Stimulated activated naive CD8-positive, alpha-beta T cell treated with anti-CD3 and anti-CD28 coated beads, Interleukin-15, Interleukin-2, amounts not matched to agents 100 ng/mL and 50 ng/mL, for 24 hours (primary cell): ENCODE results near the gene OR10J1.
"Not testable (repeated sequence)": the region's sequence is repeated elsewhere in the genome, so short reads cannot be mapped to it uniquely, and the experiment has no call there.

ENCODE experiments used
- H3K27ac Mint-ChIP-seq: one replicate; pipeline ENCODE4 v1.8.0; 2021; ENCODE audit warnings: mild to moderate bottlenecking, mixed read lengths
- H3K27me3 Mint-ChIP-seq: one replicate; pipeline ENCODE4 v1.8.0; 2021; ENCODE audit warnings: mixed read lengths
- H3K36me3 Mint-ChIP-seq: one replicate; pipeline ENCODE4 v1.8.0; 2021; ENCODE audit warnings: low read depth, mixed read lengths
- H3K4me1 Mint-ChIP-seq: one replicate; pipeline ENCODE4 v1.8.0; 2021; ENCODE audit warnings: low read depth, mixed read lengths
- H3K4me3 Mint-ChIP-seq: one replicate; pipeline ENCODE4 v1.8.0; 2021; ENCODE audit warnings: mild to moderate bottlenecking, mixed read lengths
- H3K9me3 Mint-ChIP-seq: one replicate; pipeline ENCODE4 v1.8.0; 2021; ENCODE audit warnings: mixed read lengths

Gene OR10J1, protein sequence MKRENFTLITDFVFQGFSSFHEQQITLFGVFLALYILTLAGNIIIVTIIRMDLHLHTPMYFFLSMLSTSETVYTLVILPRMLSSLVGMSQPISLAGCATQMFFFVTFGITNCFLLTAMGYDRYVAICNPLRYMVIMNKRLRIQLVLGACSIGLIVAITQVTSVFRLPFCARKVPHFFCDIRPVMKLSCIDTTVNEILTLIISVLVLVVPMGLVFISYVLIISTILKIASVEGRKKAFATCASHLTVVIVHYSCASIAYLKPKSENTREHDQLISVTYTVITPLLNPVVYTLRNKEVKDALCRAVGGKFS

DNA sequence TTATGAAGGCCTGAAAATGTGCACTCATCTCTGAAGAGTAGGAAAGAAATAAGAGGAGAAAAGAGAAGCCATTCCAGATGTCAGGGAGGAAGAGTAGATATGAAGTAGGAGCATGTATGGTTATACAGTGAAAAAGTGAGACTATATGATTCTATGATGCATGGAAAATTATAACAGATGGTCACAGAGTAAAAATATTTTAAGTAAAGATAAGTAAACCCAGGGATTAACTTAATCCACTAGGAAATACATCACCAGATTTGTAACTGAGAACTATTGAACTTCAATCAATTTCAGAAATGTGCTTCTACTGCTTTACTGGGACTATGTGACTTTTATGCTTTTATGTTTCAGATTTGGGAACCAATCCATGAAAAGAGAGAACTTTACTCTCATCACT, at the start of gene OR10J1:
TSS of gene OR10J1 (plus strand) at position 301 of the 400 bp plus-strand sequence. CDS start at position 371, 70 bp downstream.
- Mint-ChIP-seq H3K27me3 (peaks cover 19% of the 10 kb centered on the region), H3K4me3 (no peak within 1 kb of the TSS), H3K27ac (no peak within 1 kb of the TSS), H3K4me1 (no peaks in the 10 kb centered on the region), H3K36me3 (no peaks in the 10 kb centered on the region), H3K9me3 (no peaks in the 10 kb centered on the region)

DNA sequence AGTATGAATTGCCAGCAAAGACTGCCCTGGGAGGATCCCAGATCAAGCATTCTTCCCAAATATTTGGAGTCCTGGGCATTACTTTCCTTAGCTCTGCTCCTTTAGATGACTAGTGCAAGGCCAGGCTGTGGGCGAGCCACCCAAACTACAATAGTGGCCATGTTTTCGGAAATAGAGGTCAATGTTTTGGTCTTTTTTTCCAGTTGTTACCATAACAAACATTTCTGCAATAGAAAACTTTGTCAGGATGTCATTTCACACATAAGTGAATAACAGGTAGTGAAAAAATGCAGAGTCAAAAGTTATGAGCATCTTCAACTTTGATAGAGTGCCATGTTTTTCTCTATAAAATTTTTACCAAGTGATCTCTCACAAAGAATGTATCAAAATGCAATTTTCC, 32.7 kb upstream of the OR10J1 start:
- Mint-ChIP-seq H3K4me1 (no peaks in the 10 kb centered on the region), H3K36me3 (no peaks in the 10 kb centered on the region), H3K27me3 (peaks cover 4% of the 10 kb centered on the region), H3K9me3 (peaks cover 3% of the 10 kb centered on the region), H3K27ac (no peak overlapping the region), H3K4me3 (no peak overlapping the region)

DNA sequence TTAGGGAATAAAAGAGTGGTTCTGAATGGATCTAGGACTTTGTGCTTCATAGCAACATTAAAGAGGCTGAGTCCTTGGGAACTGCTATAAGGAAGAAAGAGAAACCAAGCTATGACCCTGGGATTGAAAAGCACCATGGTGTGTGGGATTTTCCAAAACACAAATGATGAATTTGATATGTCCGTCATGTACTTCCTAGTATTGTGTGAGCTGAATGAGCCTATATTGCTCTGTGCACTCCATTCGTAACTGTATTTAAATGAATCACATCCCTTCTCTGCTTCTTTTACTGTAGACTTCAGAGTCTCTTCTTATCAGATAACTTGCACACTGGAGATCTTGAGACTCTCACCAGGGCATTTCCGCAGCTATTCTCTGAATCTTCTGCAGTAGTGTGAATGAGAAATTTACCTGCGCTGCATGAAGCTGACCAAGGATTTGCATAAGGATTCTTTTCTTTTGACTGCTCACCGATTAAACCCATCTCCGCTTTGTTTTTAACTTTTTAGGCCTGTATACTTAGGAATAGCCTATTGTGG, 30.6 kb upstream of the OR10J1 start:
- Mint-ChIP-seq H3K36me3 (no peaks in the 10 kb centered on the region), H3K27ac (no peak overlapping the region), H3K27me3 (peaks cover 5% of the 10 kb centered on the region), H3K9me3 (peaks cover 4% of the 10 kb centered on the region), H3K4me3 (no peak overlapping the region), H3K4me1 (no peaks in the 10 kb centered on the region)

DNA sequence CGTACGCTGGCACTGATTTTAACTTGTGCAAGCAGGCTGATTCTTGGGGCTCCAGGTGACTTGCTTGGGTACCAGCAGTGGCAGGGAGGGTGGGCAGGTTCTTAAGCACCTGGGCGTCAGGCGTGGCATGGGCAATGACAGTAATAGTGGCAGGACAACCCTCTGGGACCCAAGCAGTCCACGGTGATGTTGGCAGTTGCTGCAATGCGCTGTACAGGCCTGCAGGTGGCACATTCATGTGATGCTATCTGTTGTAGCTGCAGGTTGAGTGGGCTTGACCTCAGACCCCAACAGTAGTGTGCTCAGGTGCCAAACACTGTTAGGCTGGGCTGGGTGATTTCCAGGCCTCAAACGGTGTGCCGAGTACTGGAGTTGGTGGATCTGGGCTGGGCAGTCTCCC, 17.7 kb upstream of the OR10J1 start:
- peaks cover 24% of the 10 kb centered on the region for H3K27me3 Mint-ChIP-seq
- H3K4me3 Mint-ChIP-seq, result no peak overlapping the region
- peaks cover 30% of the 10 kb centered on the region for H3K9me3 Mint-ChIP-seq
- H3K4me1 Mint-ChIP-seq, result no peaks in the 10 kb centered on the region
- H3K27ac Mint-ChIP-seq, result no peak overlapping the region
- no peaks in the 10 kb centered on the region for H3K36me3 Mint-ChIP-seq

- H3K4me1 Mint-ChIP-seq, result no peaks in the 10 kb centered on the region
- no peaks in the 10 kb centered on the region for H3K36me3 Mint-ChIP-seq
- peaks cover 22% of the 10 kb centered on the region for H3K27me3 Mint-ChIP-seq
- no peak overlapping the region for H3K4me3 Mint-ChIP-seq
- H3K27ac Mint-ChIP-seq, result no peak overlapping the region
- H3K9me3 Mint-ChIP-seq, result no peaks in the 10 kb centered on the region
These were observed 11.0 kb upstream of the OR10J1 start for GRCh38 chr1:159428536-159428935.

GRCh38 chr1:159429074-159429861, 10.3 kb upstream of the OR10J1 start:
- Mint-ChIP-seq H3K27me3 (peaks cover 22% of the 10 kb centered on the region), H3K4me3 (no peak overlapping the region), H3K27ac (no peak overlapping the region), H3K9me3 (no peaks in the 10 kb centered on the region), H3K4me1 (no peaks in the 10 kb centered on the region), H3K36me3 (no peaks in the 10 kb centered on the region)

DNA sequence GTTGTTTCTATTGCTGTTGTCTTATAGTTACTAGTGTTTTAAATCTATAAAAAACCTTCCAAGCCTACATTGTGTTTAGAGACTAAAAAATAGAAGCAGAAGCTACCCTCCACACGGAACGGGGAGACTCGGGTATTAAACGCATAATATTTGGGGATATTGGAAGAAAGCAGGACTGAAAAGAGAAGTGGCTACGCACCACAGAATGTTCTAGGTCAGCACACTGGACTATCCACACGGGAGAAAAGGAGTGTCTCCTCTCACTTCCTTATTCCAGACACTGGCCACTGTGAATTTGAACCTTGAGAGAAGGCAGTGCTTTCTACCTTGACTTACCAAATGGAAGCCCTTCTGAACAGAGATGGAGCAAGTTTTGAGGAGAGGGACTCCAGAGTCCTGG, 8.5 kb upstream of the OR10J1 start:
- Mint-ChIP-seq H3K9me3 (no peaks in the 10 kb centered on the region), H3K36me3 (no peaks in the 10 kb centered on the region), H3K4me3 (no peak overlapping the region), H3K4me1 (no peaks in the 10 kb centered on the region), H3K27me3 (peaks cover 16% of the 10 kb centered on the region), H3K27ac (no peak overlapping the region)

DNA sequence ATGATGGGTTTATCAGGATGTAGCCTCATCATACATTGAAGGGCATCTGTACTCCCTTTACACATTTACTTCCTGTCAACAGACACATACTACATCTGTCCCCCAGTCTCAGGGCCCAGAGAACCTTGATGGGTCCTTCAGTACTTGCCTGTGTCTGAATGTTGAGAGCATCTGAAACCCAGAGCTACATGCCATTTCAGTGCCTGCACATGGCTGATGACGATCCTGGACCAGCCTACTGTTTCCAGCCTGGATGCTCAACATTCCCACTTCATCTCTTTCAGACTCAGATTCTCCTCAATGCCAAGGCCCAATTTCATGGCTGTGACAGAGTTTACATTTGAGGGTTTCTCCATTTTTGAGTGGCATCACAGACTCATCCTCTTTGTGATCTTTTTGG, 7.6 kb upstream of the OR10J1 start, which contains the start of gene OR10J4:
TSS of gene OR10J4 (plus strand) at position 301 of the 400 bp plus-strand sequence.
- Mint-ChIP-seq H3K4me3 (no peak within 1 kb of the TSS), H3K9me3 (no peaks in the 10 kb centered on the region), H3K27me3 (peaks cover 16% of the 10 kb centered on the region), H3K27ac (no peak within 1 kb of the TSS), H3K4me1 (no peaks in the 10 kb centered on the region), H3K36me3 (no peaks in the 10 kb centered on the region)

DNA sequence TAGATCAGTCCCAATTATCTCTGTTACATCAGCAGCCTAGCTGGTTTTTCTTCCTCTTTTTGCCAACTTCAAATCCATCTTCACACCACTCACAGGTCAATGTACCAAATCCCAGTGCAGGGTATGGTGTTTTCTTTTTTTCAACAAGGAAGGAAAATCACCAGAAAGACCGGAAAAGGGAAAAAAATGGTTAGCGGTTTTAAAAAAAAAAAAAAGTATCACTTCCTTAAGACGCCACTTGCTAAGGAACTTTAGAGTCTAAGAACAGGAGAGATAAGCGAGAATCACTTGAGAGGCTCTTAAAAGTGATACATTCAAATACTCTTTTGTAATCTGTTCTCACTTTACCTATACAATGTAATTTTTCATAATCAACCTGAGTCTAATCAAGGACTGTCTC, 3.1 kb upstream of the OR10J1 start:
- Mint-ChIP-seq H3K4me3 (no peak overlapping the region), H3K36me3 (no peaks in the 10 kb centered on the region), H3K4me1 (no peaks in the 10 kb centered on the region), H3K9me3 (no peaks in the 10 kb centered on the region), H3K27me3 (peaks cover 14% of the 10 kb centered on the region), H3K27ac (no peak overlapping the region)

- H3K27ac Mint-ChIP-seq, result no peak overlapping the region
- H3K4me3 Mint-ChIP-seq, result no peak overlapping the region
- H3K9me3 Mint-ChIP-seq, result no peaks in the 10 kb centered on the region
- no peaks in the 10 kb centered on the region for H3K4me1 Mint-ChIP-seq
- no peaks in the 10 kb centered on the region for H3K36me3 Mint-ChIP-seq
- H3K27me3 Mint-ChIP-seq, result peaks cover 20% of the 10 kb centered on the region
These were observed 1.8 kb downstream of the OR10J1 start for GRCh38 chr1:159441360-159441759.

DNA sequence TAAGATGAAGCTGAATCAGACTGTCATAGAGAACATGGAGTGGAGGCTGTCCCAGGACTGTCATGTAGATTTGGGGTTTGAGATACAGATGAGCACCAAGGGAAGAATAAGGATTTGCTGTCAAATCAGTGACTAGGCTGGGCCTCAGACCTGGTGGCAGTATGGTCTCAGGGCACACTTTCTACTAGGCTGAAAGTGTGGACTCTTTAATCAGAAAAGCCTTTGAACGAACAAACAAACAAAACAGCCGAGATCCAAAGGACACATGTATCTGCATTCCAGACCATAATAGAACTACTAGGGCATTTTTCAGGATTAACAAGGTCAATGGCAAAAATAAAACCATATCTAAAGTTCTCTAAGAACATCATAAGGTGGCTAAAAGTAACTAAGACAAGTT, 2.9 kb downstream of the OR10J1 start:
- no peak overlapping the region for H3K27ac Mint-ChIP-seq
- H3K36me3 Mint-ChIP-seq, result no peaks in the 10 kb centered on the region
- no peaks in the 10 kb centered on the region for H3K9me3 Mint-ChIP-seq
- peaks cover 23% of the 10 kb centered on the region for H3K27me3 Mint-ChIP-seq
- H3K4me3 Mint-ChIP-seq, result no peak overlapping the region
- no peaks in the 10 kb centered on the region for H3K4me1 Mint-ChIP-seq

- Mint-ChIP-seq H3K4me3 (no peak overlapping the region), H3K36me3 (no peaks in the 10 kb centered on the region)
These were observed 3.7 kb downstream of the OR10J1 start for GRCh38 chr1:159443066-159443750.

DNA sequence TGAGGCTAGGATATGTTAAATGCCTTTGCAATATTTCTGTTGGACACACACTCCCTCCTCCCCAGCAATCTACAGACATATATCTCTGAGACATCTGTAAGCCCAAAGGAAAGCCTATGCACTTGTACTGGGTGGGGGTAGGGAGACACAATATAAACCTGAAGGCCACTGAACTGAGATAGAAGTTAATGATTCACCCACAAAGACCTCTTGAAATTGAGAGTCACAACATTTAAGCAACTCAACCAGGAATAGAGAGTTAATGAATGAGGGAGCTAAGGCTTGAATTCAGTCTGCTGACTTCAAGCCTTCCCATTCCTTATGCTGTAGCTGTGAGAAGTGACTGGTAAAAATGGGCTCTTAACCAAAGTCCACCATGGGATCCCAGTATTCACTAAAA, 5.0 kb downstream of the OR10J1 start:
- Mint-ChIP-seq H3K4me1 (no peaks in the 10 kb centered on the region), H3K27me3 (peaks cover 23% of the 10 kb centered on the region), H3K9me3 (peaks cover 3% of the 10 kb centered on the region), H3K27ac (no peak overlapping the region), H3K36me3 (no peaks in the 10 kb centered on the region), H3K4me3 (no peak overlapping the region)

More at GRCh38 chr1:159443066-159443750, 3.7 kb downstream of the OR10J1 start:
- H3K27me3 Mint-ChIP-seq, result peaks cover 23% of the 10 kb centered on the region
- no peak overlapping the region for H3K27ac Mint-ChIP-seq
- H3K9me3 Mint-ChIP-seq, result peaks cover 3% of the 10 kb centered on the region
- H3K4me1 Mint-ChIP-seq, result no peaks in the 10 kb centered on the region

DNA sequence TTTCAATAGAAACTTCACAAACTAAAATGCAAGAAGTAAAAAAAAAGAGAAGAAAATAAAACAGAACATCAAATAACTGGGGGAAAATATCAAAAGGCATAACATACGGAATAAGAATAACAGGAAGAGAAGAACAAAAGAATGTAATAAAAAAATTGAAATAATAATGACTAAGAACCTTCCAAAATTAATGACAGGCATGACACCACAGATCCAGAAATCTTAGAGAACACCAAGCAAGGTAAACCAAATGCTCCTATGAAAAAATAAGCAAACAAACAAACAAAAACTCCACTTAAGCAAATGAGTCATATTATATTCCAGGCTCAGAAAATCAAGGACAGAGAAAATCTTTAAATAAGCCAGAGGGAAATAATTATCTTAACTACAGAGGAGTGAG, 8.7 kb downstream of the OR10J1 start:
- Mint-ChIP-seq H3K4me1 (no peaks in the 10 kb centered on the region), H3K36me3 (no peaks in the 10 kb centered on the region), H3K4me3 (no peak overlapping the region), H3K27me3 (peaks cover 8% of the 10 kb centered on the region), H3K9me3 (peaks cover 24% of the 10 kb centered on the region), H3K27ac (no peak overlapping the region)

- not testable (repeated sequence) for H3K27ac Mint-ChIP-seq, H3K4me3 Mint-ChIP-seq, H3K27me3 Mint-ChIP-seq, H3K4me1 Mint-ChIP-seq, H3K36me3 Mint-ChIP-seq
- H3K9me3 Mint-ChIP-seq, result peaks cover 29% of the 10 kb centered on the region
These were observed 10.1 kb downstream of the OR10J1 start for GRCh38 chr1:159449605-159450004.
